H1 (cell line): ENCODE results near the gene CCNG2. TPM values are rescaled to one million over a fixed set of nuclear protein-coding genes. Genes with fewer than 3 reads are reported as not detected.

ENCODE experiments used
- CTCF ChIA-PET: fragments of 300-600 bp; sonication (Branson Sonifier 250); formaldehyde crosslinking; loops from one replicate; lab custom pipeline; 2021; ENCODE audit not compliant: partially characterized antibody; lab: Charles Lee
- POLR2A ChIA-PET: fragments of 300-600 bp; sonication (Branson Sonifier 250); formaldehyde crosslinking; loops from one replicate; lab custom pipeline; 2021; ENCODE audit warnings: inconsistent platforms; ENCODE audit not compliant: partially characterized antibody; lab: Charles Lee
- DNase-seq, 2 experiments: peaks; one replicate each; pipeline versions ENCODE4 v3.0.0 to v3.0.0-alpha.2; 2010 to 2022; ENCODE audit warnings: low spot score in 2 of 2, low read depth in 1 of 2, mixed read lengths in 1 of 2
- FAIRE-seq: peaks from 2 replicates; lab custom pipeline; 2011; peaks lifted over from hg19 to GRCh38; lab: Jason Lieb, UNC
- H2AFZ ChIP-seq: 2 replicates; pipeline ENCODE4 v1.8.1; 2012; ENCODE audit warnings: low read length, inconsistent platforms
- H2AK5ac ChIP-seq: 2 replicates; pipeline ENCODE4 v1.6.1; 2013; ENCODE audit warnings: low read depth, low read length
- H2BK120ac ChIP-seq: replicated peaks from 2 replicates; pipeline ENCODE3; 2013; ENCODE audit warnings: low read depth, low read length, inconsistent platforms
- H2BK12ac ChIP-seq: 2 replicates; pipeline ENCODE4 v1.6.1; 2013; ENCODE audit warnings: low read depth, low read length
- H2BK15ac ChIP-seq: 2 replicates; pipeline ENCODE4 v1.6.1; 2013; ENCODE audit warnings: low read length
- H2BK20ac ChIP-seq: 2 replicates; pipeline ENCODE4 v1.6.1; 2013; ENCODE audit warnings: low read length
- H2BK5ac ChIP-seq: 2 replicates; pipeline ENCODE4 v1.6.1; 2013; ENCODE audit warnings: low read depth, low read length
- H3K14ac ChIP-seq: 2 replicates; pipeline ENCODE4 v1.6.1; 2013; ENCODE audit warnings: inconsistent platforms; ENCODE audit not compliant: insufficient read length
- H3K18ac ChIP-seq: 2 replicates; pipeline ENCODE4 v1.6.1; 2013; ENCODE audit warnings: low read length; ENCODE audit errors: extremely low read depth
- H3K23ac ChIP-seq: 2 replicates; pipeline ENCODE4 v1.6.1; 2013; ENCODE audit warnings: inconsistent platforms; ENCODE audit not compliant: insufficient read length
- H3K23me2 ChIP-seq: 2 replicates; pipeline ENCODE4 v1.6.1; 2013; ENCODE audit warnings: low read depth, low read length
- H3K27ac ChIP-seq: 2 replicates; pipeline ENCODE4 v1.6.1; 2011; ENCODE audit warnings: low read depth, low read length, inconsistent platforms
- H3K27me3 ChIP-seq, 4 experiments: replicated peaks in 1 of 4; 1 replicate in 1 of 4; 2 replicates in 3 of 4; pipeline versions ENCODE4 v1.6.1 to v1.8.1; 2011 to 2013; ENCODE audit warnings: low read length in 3 of 4, mild to moderate bottlenecking in 3 of 4, inconsistent platforms in 2 of 4, mixed read lengths in 2 of 4, moderate library complexity in 1 of 4; ENCODE audit not compliant: control insufficient read depth in 3 of 4, insufficient read depth in 3 of 4; ENCODE audit errors: extremely low read depth in 1 of 4
- H3K36me3 ChIP-seq, 4 experiments: 2 replicates each; pipeline versions ENCODE4 v1.6.1 to v1.8.1; 2011 to 2013; ENCODE audit warnings: mild to moderate bottlenecking in 4 of 4, low read length in 3 of 4, moderate library complexity in 2 of 4, control low read depth in 1 of 4, inconsistent platforms in 1 of 4; ENCODE audit not compliant: insufficient read depth in 4 of 4, control insufficient read depth in 2 of 4
- H3K4ac ChIP-seq: replicated peaks from 2 replicates; pipeline ENCODE3; 2013; ENCODE audit warnings: low read length, low read depth, mixed read lengths, inconsistent platforms; ENCODE audit not compliant: insufficient read length
- H3K4me1 ChIP-seq, 4 experiments: replicated peaks in 1 of 4; 1 replicate in 1 of 4; 2 replicates in 3 of 4; pipeline versions ENCODE4 v1.6.1 to v1.8.1; 2011 to 2013; ENCODE audit warnings: low read length in 3 of 4, inconsistent platforms in 2 of 4, mixed read lengths in 1 of 4; ENCODE audit not compliant: insufficient read depth in 4 of 4, control insufficient read depth in 3 of 4
- H3K4me2 ChIP-seq, 2 experiments: 2 replicates each; pipeline versions ENCODE4 v1.6.1 to v1.8.1; 2011 to 2013; ENCODE audit warnings: low read depth in 2 of 2, low read length in 2 of 2, control low read depth in 1 of 2, inconsistent platforms in 1 of 2, mild to moderate bottlenecking in 1 of 2; ENCODE audit not compliant: insufficient read depth in 1 of 2
- H3K4me3 ChIP-seq, 4 experiments: fragments of 200-600, 300-600 bp in 1 of 4; sonication (generic), shearing (Covaris generic), sonication (Bioruptor Twin) in 1 of 4; 2 replicates each; pipeline versions ENCODE4 v1.5.1 to v1.8.1; 2011 to 2016; ENCODE audit warnings: low read length in 4 of 4, low read depth in 3 of 4, control low read depth in 2 of 4, inconsistent platforms in 2 of 4, mild to moderate bottlenecking in 2 of 4, mixed read lengths in 1 of 4, moderate library complexity in 1 of 4; ENCODE audit not compliant: insufficient read depth in 2 of 4; ENCODE audit errors: extremely low read depth in 1 of 4
- H3K56ac ChIP-seq: replicated peaks from 2 replicates; pipeline ENCODE3; 2013; ENCODE audit warnings: low read depth, mild to moderate bottlenecking, mixed read lengths, low read length, inconsistent platforms; ENCODE audit not compliant: insufficient read length
- H3K79me1 ChIP-seq: 2 replicates; pipeline ENCODE4 v1.6.1; 2013; ENCODE audit warnings: low read depth, low read length, control low read depth
- H3K79me2 ChIP-seq, 2 experiments: 2 replicates each; pipeline versions ENCODE4 v1.6.1 to v1.8.1; 2012 to 2013; ENCODE audit warnings: low read length in 2 of 2, mild to moderate bottlenecking in 2 of 2, inconsistent platforms in 1 of 2; ENCODE audit not compliant: insufficient read depth in 2 of 2, control insufficient read depth in 1 of 2
- H3K9ac ChIP-seq, 4 experiments: replicated peaks in 1 of 4; 1 replicate in 1 of 4; 2 replicates in 3 of 4; pipeline versions ENCODE4 v1.6.1 to v1.8.1; 2011 to 2013; ENCODE audit warnings: low read depth in 3 of 4, low read length in 3 of 4, control low read depth in 2 of 4, mild to moderate bottlenecking in 2 of 4, moderate library complexity in 2 of 4, inconsistent platforms in 1 of 4; ENCODE audit errors: extremely low read depth in 1 of 4
- H3K9me3 ChIP-seq, 2 experiments: 2 replicates each; pipeline versions ENCODE4 v1.6.1 to v1.8.1; 2012 to 2013; ENCODE audit warnings: mild to moderate bottlenecking in 2 of 2, moderate library complexity in 2 of 2, control low read depth in 1 of 2, inconsistent platforms in 1 of 2, low read depth in 1 of 2, low read length in 1 of 2, mixed read lengths in 1 of 2; ENCODE audit not compliant: insufficient read depth in 2 of 2
- H4K20me1 ChIP-seq, 2 experiments: replicated peaks in 1 of 2; 2 replicates each; pipeline versions ENCODE3 to v1.8.1; 2011 to 2013; ENCODE audit warnings: inconsistent platforms in 2 of 2, low read length in 2 of 2, mild to moderate bottlenecking in 1 of 2; ENCODE audit not compliant: insufficient read depth in 2 of 2, control insufficient read depth in 1 of 2
- H4K5ac ChIP-seq: 2 replicates; pipeline ENCODE4 v1.6.1; 2013; ENCODE audit warnings: low read length, low read depth, mixed read lengths, inconsistent platforms; ENCODE audit not compliant: insufficient read length
- H4K8ac ChIP-seq: 2 replicates; pipeline ENCODE4 v1.8.0; 2013; ENCODE audit warnings: mild to moderate bottlenecking, moderate library complexity, low read length, inconsistent platforms; ENCODE audit not compliant: insufficient read depth; ENCODE audit errors: extremely low read depth
- H4K91ac ChIP-seq: replicated peaks from 2 replicates; pipeline ENCODE3; 2013; ENCODE audit warnings: low read length, mixed read lengths, inconsistent platforms; ENCODE audit not compliant: insufficient read length
- WGBS, 2 experiments: shearing (Covaris generic) in 1 of 2; methylation state at CpG; one replicate each; pipeline versions ENCODE4 v1.1.6 to v1.1.7; 2013 to 2015; ENCODE audit warnings: low lambda C conversion rate in 2 of 2, mixed read lengths in 2 of 2, inconsistent platforms in 1 of 2, low coverage in 1 of 2, missing lambda C conversion rate in 1 of 2; ENCODE audit not compliant: insufficient replicate concordance in 2 of 2, insufficient coverage in 1 of 2, insufficient read length in 1 of 2; ENCODE audit errors: extremely low coverage in 1 of 2, missing lambda C conversion rate in 1 of 2; 5-methylcytosine and 5-hydroxymethylcytosine counted together
- polyA plus RNA-seq, 7 experiments: library from polyadenylated mRNA; depleted of rRNA in 3 of 7; stranded (reverse) in 5 of 7; unstranded in 2 of 7; fragments of >200 nt in 5 of 7; fragments of 200-250 nt in 2 of 7; gene quantifications; 1 replicate in 5 of 7; 2 replicates in 1 of 7; 4 replicates in 1 of 7; pipeline versions ENCODE4 v1.2.1 to v1.2.3, GENCODE V29; 2011 to 2013; ENCODE audit warnings: missing spikeins in 2 of 7, mixed read lengths in 2 of 7
- total RNA-seq: library from RNA; stranded (reverse); fragmentation: NEBNext Ultra II Directional; extraction: Animal tissue kit (Norgen Biotek cat#: 25700); gene quantifications from 2 replicates; pipeline ENCODE4 v1.2.1, GENCODE V29; 2021
- TF ChIP-seq, protein P1 (sequence below): IDR thresholded peaks from 2 replicates; pipeline ENCODE4 v1.6.1; 2012; ENCODE audit warnings: inconsistent platforms

CCNG2 gene
- total and polyA plus RNA-seq, 2 of the 8 experiments (the other 6 are each of a cell fraction or from before 2014, with no cell fraction given), result 3.5 to 13.9 TPM

DNA sequence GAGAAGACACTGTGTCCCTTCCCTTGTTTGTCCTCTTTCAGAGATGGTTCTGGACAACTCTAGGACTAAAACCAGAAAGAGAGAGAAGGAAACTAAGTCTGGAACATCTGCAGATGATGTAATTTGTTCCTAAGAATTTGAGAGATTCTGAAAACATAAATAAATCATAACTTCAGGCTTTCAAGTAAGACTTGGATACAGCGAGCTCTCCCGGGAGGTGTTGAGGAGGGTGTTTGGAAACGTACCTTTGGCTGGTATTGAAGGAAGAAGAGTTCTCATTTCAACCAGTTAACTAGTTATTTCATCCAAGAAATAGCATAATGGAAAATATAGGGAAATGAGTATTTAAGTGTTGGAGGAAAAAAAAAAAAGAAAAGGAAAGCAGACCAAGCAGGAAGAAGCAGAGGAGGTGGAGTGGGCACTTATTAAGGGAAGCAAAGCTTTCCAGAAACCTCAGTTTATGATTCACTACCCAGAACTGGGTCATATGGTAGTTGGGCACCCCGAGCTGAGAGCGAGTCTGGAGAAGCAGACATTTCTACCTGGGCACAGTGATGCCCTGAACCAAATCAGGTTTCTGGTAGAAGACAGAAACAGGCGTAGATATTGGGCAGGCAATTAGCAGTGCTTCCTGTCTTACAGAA is 26.9 kb downstream of the CCNG2 start:
- Histone ChIP-seq H3K79me2 (no peaks in the 10 kb centered on the region), H2BK20ac (no peak overlapping the region), H4K8ac (no peak overlapping the region), H3K27ac (no peak overlapping the region), H2AK5ac (no peak overlapping the region), H3K9ac (no peak overlapping the region), H3K79me1 (no peaks in the 10 kb centered on the region), H3K4me1 (no peaks in the 10 kb centered on the region; a peak in 1 of 7 replicates), H4K20me1 (no peaks in the 10 kb centered on the region), H3K36me3 (no peaks in the 10 kb centered on the region), H2BK5ac (no peak overlapping the region), H3K27me3 (no peaks in the 10 kb centered on the region), H2BK120ac (no peak overlapping the region), H4K91ac (no peak overlapping the region), H3K18ac (no peak overlapping the region)
- ChIA-PET POLR2A (no interaction called here), CTCF (no interaction called here)
- DNase-seq, result no peak
- TF ChIP-seq, protein P1, sequence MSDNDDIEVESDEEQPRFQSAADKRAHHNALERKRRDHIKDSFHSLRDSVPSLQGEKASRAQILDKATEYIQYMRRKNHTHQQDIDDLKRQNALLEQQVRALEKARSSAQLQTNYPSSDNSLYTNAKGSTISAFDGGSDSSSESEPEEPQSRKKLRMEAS, result no peak
- TF ChIP-seq, all 59 proteins: peak for 0
- H3K4me3 ChIP-seq, result no peak overlapping the region
- H3K56ac ChIP-seq, result no peak overlapping the region
- H2BK15ac ChIP-seq, result no peak overlapping the region
- H4K5ac ChIP-seq, result no peak overlapping the region
- H3K4me2 ChIP-seq, result no peak overlapping the region
- H3K23me2 ChIP-seq, result no peaks in the 10 kb centered on the region
- no peak overlapping the region for H2BK12ac ChIP-seq
- H3K9me3 ChIP-seq, result no peaks in the 10 kb centered on the region
- H3K14ac ChIP-seq, result no peak overlapping the region
- H3K4ac ChIP-seq, result no peak overlapping the region
- FAIRE-seq, result no peak
- H3K23ac ChIP-seq, result no peak overlapping the region
- WGBS, 2 experiments, result 89% methylated on average over 6 of the region's 6 CpGs; no CpG with 5 or more reads in 1 of the 2 experiments
- no peak overlapping the region for H2AFZ ChIP-seq
